Peyer's patch (tissue), 4 donors: ENCODE data around the gene RECK. TPM values are rescaled to one million over a fixed set of nuclear protein-coding genes. Genes with fewer than 3 reads are reported as not detected.

ENCODE experiments used
- DNase-seq, 3 donors: peaks; one replicate each; pipeline ENCODE4 v3.0.0-alpha.2; 2017 to 2019
- H3K27ac ChIP-seq, 4 donors: fragments of 200-600 bp; sonication (generic); one replicate each; pipeline ENCODE4 v1.5.1; 2016 to 2019
- H3K27me3 ChIP-seq, 2 donors: fragments of 200-600 bp; sonication (generic); one replicate each; pipeline ENCODE4 v1.5.1; 2019
- H3K36me3 ChIP-seq, 3 donors: fragments of 200-600 bp; sonication (generic); one replicate each; pipeline ENCODE4 v1.5.1; 2016 to 2019
- H3K4me1 ChIP-seq, 4 donors: fragments of 200-600 bp; sonication (generic); one replicate each; pipeline ENCODE4 v1.5.1; 2016 to 2019
- H3K4me3 ChIP-seq, 4 donors: fragments of 200-600 bp; sonication (generic); 1 replicate in 3 of 4; 2 replicates in 1 of 4; pipeline ENCODE4 v1.5.1; 2016 to 2019; ENCODE audit warnings: mild to moderate bottlenecking in 1 of 4
- H3K9me3 ChIP-seq, 4 donors: fragments of 200-600 bp; sonication (generic); one replicate each; pipeline ENCODE4 v1.5.1; 2016 to 2019; ENCODE audit warnings: mild to moderate bottlenecking in 1 of 4
- CTCF ChIP-seq, 6 experiments: fragments of 450-650 bp in 4 of 6; fragments of 200-600 bp in 2 of 6; sonication (generic) in 1 of 6; IDR thresholded peaks; one replicate each; pipeline ENCODE4 v1.5.1; 2017 to 2019; ENCODE audit warnings: antibody characterized with exemption in 6 of 6, mild to moderate bottlenecking in 3 of 6, moderate library complexity in 1 of 6
- POLR2A ChIP-seq, 2 donors: fragments of 450-650 bp; IDR thresholded peaks; one replicate each; pipeline ENCODE4 v1.5.1; 2017; ENCODE audit warnings: antibody characterized with exemption in 2 of 2, mild to moderate bottlenecking in 2 of 2, moderate library complexity in 2 of 2
- total RNA-seq, 4 donors: library from RNA; depleted of rRNA; stranded (reverse); fragments of >200 nt; gene quantifications; one replicate each; pipeline ENCODE4 v1.1.0, GENCODE V29; 2016

The RECK gene
- total RNA-seq, 4 donors from 2014 or later = 1.9 to 8.3 (median 5.9) TPM

DNA sequence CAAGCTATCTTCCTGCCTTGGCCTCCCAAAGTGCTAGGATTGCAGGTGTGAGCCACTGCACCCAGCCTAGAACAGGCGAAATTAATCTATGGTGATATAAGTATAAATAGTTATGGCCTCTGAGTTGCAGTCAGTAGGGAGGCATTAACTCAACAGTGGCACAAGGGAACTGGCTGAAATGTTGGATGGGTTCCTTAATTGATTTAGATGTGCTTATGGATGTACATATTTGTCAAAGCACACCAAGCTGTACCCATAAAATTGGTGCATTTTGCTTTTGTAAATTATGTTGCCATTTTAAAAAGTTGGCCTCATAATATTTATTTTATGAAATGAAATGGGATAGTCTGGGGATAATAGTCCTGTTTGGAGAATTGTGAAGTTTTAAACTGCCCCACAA lies 63.0 kb downstream of the RECK start:
- Histone ChIP-seq H3K9me3 (no peaks in the 10 kb centered on the region), H3K36me3 (no peaks in the 10 kb centered on the region), H3K27ac (no peak overlapping the region), H3K4me3 (no peak overlapping the region), H3K4me1 (no peaks in the 10 kb centered on the region), H3K27me3 (no peaks in the 10 kb centered on the region)
- DNase-seq = no peak
- TF ChIP-seq POLR2A (IDR thresholded peaks at IDR 0.05) = no peak
- no peak for TF ChIP-seq CTCF (IDR thresholded peaks at IDR 0.05)

DNA sequence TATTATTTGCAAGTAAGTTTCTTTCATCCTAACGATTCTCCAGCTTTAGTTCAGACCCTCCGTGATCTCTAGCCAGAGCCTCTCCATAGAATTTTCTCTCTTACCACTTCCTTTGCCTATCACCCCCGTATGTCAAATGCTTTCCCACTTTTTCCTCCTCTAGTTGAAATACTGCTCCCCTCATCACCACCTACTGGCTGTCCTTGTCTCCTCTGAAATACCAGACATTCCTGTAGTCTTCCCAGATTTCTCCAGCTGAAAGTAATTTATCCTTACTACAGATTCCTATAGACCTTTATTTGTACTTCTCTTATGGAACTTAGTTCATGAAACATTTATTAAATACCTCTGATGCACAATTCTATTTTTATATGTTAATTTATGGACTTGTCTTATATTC lies 63.8 kb downstream of the RECK start:
- Histone ChIP-seq H3K4me1 (no peaks in the 10 kb centered on the region), H3K36me3 (no peaks in the 10 kb centered on the region), H3K27me3 (no peaks in the 10 kb centered on the region), H3K27ac (no peak overlapping the region), H3K4me3 (no peak overlapping the region), H3K9me3 (no peaks in the 10 kb centered on the region)
- TF ChIP-seq POLR2A (IDR thresholded peaks at IDR 0.05) (no peak), CTCF (IDR thresholded peaks at IDR 0.05) (no peak)
- DNase-seq = no peak

GRCh38 chr9:36101916-36102741 lies 65.4 kb downstream of the RECK start:
- peak in 1 of 3 donors; percentile 64 for DNase-seq
- H3K4me3 ChIP-seq = no peak overlapping the region
- H3K27ac ChIP-seq = no peak overlapping the region
- H3K9me3 ChIP-seq = no peaks in the 10 kb centered on the region
- TF ChIP-seq CTCF (IDR thresholded peaks at IDR 0.05) (no peak), POLR2A (IDR thresholded peaks at IDR 0.05) (no peak)
- no peaks in the 10 kb centered on the region for H3K36me3 ChIP-seq
- H3K4me1 ChIP-seq = no peaks in the 10 kb centered on the region
- no peaks in the 10 kb centered on the region for H3K27me3 ChIP-seq

DNA sequence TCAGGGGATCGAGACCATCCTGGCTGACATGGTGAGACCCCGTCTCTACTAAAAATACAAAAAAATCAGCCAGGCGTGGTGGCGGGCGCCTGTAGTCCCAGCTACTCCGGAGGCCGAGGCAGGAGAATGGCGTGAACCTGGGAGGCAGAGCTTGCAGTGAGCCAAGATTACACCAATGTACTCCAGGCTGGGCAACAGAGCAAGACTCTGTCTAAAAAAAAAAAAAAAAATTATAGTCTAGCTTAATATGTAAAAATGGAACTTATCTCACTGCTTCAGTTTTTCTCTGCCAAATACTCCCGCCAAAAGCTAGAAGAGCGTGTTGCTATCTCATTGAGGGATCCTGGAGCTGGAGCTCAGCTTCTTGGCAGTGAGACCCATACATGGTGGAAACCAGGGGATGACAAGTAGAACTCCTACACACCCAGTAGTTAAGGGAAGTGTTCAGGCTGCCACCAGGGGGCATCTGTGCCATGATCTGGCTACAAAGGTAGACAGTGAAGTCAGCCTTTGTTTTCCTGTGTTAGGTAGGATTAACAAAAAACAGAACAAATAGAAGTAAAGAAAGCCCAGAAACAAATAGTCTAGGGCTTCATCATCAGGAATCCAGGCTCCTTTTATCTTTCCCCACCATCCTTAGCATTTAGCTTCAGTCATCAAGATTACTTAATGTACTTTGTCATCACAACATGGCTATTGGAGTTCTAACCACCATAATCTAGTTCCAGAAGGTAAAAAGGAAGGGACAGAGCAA lies 66.2 kb downstream of the RECK start:
- Histone ChIP-seq H3K36me3 (no peaks in the 10 kb centered on the region), H3K9me3 (no peaks in the 10 kb centered on the region), H3K4me1 (no peaks in the 10 kb centered on the region), H3K27ac (no peak overlapping the region), H3K27me3 (no peaks in the 10 kb centered on the region), H3K4me3 (no peak overlapping the region)
- TF ChIP-seq POLR2A (IDR thresholded peaks at IDR 0.05) (no peak), CTCF (IDR thresholded peaks at IDR 0.05) (peak; percentile 61 to 90 (median 82))
- peak; percentile 83 to 95 (median 86) for DNase-seq

- TF ChIP-seq CTCF (IDR thresholded peaks at IDR 0.05) (no peak), POLR2A (IDR thresholded peaks at IDR 0.05) (no peak)
- no peaks in the 10 kb centered on the region for H3K4me1 ChIP-seq
- no peaks in the 10 kb centered on the region for H3K36me3 ChIP-seq
- no peak overlapping the region for H3K4me3 ChIP-seq
- no peaks in the 10 kb centered on the region for H3K9me3 ChIP-seq
- no peaks in the 10 kb centered on the region for H3K27me3 ChIP-seq
- no peak for DNase-seq
- no peak overlapping the region for H3K27ac ChIP-seq
Observed at GRCh38 chr9:36109071-36109470, 72.4 kb downstream of the RECK start.
